ENCODE measurements around the gene SLC25A48.

GRCh38 chr5:135894276-135894675 lies 59.8 kb downstream of the SLC25A48 start:
- no peak for TF ChIP-seq CTCF (IDR thresholded peaks at IDR 0.05)
- no peak for TF ChIP-seq POLR2A (IDR thresholded peaks at IDR 0.05)

Measured in heart left ventricle (tissue), 13 donors.